ENCODE measurements around the gene FUT3.
"Not testable (repeated sequence)": the region's sequence is repeated elsewhere in the genome, so short reads cannot be mapped to it uniquely, and the experiment has no call there.

Gene FUT3

DNA sequence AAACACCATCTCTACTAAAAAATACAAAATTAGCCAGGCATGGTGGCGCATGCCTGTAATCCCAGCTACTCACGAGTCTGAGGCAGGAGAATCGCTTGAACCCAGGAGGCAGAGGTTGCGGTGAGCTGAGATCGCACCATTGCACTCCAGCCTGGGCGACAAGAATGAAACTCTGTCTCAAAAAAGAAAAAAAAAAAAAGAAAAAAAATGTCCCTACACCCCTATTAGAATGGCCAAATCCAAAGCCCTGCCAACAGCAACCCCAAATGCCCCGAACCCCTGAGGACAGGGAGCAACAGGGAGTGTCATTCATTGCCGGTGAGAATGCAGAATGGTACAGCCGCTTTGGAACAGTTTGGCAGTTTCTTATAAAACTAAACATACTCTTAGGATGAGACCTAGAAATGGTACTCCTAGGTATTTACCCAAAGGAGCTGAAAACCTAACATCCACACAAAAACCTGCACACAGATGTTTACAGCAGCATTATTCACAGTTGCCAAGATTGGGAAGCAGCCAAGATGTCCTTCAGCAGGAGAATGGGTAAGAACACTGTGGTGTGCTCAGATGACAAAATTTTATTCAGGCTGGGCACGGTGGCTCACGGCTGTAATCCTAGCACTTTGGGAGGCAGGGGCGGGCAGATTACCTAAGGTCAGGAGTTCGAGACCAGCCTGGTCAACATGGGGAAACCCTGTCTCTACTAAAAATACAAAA lies 32.1 kb upstream of the FUT3 start:
- DNase-seq; intact Hi-C loops (cut with DNase I): not testable (repeated sequence)

DNA sequence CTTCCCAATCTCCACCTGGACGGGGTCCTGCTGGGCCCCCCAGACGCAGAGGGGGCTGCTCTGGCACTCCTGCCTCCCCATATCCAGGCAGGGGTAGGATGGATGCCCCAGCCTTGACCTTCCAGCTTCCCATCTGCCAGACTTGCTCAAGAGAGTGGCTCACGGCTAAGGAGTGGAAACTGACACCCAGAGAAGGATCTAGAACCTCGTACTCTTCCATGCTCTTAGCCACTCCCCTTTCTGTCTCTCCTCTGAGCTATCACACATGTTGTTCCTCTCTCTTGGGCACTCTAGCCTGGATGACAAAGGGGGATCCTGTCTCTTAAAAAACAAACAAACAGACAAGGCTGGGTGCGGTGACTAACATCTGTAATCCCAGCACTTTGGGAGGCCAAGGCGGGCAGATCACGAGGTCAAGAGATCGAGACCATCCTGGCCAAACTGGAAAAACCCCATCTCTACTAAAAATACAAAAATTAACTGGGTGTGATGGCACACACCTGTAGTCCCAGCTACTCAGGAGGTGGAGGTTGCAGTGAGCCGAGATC lies 31.2 kb upstream of the FUT3 start:
- no peak for DNase-seq
- intact Hi-C loops (cut with DNase I) = no loop called here

DNA sequence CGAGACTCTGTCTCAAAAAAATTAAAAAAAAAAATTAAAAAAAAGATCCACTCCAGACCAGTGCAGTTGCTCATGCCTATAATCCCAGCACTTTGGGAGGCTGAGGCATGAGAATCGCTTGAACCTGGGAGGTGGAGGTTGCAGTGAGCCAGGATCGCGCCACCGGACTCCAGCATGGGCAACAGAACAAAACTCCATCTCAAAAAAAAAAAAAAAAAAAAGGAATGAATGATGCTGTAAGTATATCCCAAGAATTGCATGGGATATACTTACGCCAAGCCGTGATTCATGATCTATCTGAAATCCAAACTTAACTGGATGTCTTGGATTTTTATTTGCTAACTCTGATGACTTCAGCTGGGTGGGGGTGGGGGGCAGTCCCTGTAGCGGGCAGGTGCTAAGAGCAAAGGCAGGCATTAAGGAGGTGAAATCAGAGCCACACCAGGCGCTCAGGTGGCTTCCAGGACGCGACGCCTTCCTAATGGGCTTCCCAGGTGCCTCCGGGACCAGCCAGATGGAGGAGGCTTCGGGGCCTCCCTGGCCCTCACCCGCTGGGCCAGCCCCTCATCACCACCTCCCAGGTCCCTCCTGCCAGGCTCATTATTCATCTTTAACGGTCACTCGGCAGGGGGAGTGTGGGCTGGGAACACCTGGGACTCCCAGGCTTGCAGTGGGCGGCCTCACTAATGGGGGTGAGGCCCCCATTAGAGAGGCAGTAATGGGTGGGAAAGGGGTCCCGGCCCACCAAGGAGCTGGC lies 30.5 kb upstream of the FUT3 start:
- intact Hi-C loops (cut with DNase I) = no loop called here

DNA sequence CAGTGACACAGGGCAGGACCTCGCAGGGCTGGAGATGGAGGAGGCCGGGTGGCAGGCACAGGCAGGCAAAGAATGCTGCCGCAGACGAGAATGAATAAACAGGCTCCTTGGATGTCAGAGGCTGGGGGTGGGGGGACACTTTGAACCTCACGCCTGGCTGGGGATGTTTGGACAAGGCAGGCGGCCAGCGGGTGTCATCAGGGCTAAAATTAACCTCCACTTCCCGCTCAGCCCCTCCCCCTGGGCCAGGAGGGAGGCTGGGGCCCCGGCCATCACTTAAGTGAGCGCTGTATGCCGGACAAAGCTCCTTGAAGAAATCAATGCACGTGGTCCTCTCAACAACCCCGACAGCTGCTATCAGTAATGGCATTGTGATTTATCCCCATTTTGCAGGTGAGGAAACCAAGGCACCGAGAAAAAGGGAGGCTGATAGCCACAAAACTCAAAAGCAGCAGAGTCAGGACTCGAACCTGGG lies 29.4 kb upstream of the FUT3 start:
- DNase-seq = peak in 15 of 42 donors; percentile 10 to 49 (median 30)

More for the DNA sequence above, 30.5 kb upstream of the FUT3 start:
- no peak for DNase-seq

DNA sequence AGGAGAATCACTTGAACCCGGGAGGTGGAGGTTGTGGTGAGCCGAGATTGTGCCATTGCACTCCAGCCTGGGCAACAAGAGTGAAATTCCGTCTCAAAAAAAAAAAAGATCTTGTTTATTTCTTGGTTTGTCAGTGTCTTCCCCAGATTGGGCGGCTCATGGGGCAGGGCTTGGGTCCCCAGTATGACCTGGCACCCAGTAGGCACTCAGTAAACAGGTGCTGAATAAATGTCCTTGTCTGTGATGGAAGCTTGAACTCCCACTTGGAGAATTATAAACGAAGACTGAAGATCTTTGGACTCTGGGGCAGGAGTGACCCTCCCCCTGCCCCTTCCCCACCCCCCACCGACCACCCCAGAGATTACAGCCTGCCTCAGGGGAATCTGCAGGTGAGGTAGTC lies 28.9 kb upstream of the FUT3 start:
- no peak for DNase-seq
- intact Hi-C loops (cut with DNase I) = no loop called here

More for the DNA sequence above, 29.4 kb upstream of the FUT3 start:
- intact Hi-C loops (cut with DNase I) = no loop called here

DNA sequence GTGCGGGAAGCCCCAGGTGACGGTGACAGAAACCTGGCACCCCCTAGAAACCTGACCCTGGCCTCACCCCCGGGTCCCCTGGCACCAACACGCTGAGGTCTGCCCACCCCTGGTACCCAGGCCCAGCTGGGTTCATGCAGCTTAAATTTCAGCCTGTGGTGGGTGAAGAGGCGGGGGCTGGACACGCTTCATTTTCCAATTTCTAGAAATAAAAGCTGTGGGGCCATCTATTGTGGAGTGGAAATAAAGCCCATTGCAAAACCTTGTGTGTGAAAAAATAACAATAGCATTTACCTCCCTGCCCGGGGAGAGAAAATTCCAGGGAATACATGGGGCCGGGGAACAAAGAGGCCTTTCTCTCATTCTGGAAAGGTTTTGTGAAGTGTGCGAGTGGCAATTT lies 26.6 kb upstream of the FUT3 start:
- intact Hi-C loops (cut with DNase I) = no loop called here
- DNase-seq = no peak

DNA sequence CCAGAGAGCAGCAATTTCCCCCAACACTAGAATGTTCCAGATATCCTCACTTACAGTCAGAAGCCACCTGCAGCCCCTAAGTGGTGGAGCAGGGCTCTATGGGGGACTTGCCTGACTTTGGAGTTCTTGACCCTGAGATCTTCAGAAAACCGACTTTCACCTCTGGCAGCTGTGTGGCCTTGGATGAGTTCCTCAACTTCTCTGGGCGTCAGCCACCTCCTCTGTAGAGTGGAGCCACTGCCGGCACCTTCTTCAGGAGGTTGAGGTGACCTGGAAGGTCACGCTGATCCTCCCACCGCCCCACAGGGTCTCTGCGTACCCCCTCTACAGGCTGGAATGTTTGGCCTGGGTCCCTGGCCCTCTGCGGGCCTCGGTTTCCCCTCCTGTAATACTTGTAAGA lies 26.2 kb upstream of the FUT3 start:
- no peak for DNase-seq
- intact Hi-C loops (cut with DNase I) = no loop called here

DNA sequence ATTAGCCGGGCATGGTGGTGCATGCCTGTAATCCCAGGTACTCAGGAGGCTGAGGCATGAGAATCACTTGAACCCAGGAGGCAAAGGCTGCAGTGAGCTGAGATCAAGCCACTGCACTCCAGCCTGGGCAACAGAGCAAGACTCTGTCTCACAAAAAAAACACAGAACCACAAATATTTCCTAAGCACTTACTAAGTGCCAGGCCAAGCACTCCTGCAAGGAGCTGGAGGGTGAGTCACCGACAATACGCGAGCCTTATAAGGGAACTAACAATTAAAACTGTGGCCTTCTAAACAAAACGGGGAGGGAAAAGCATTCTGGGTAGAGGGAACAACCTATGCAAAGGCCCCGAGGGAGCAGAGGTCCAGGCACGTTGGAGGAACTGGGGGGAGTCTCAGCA lies 23.2 kb upstream of the FUT3 start:
- DNase-seq; intact Hi-C loops (cut with DNase I): not testable (repeated sequence)

GRCh38 chr19:5873617-5874199 lies 22.5 kb upstream of the FUT3 start:
- intact Hi-C loops (cut with DNase I) = no loop called here
- no peak for DNase-seq

- intact Hi-C loops (cut with DNase I) = no loop called here
- no peak for DNase-seq
These were observed 19.7 kb upstream of the FUT3 start for GRCh38 chr19:5870986-5871394.

DNA sequence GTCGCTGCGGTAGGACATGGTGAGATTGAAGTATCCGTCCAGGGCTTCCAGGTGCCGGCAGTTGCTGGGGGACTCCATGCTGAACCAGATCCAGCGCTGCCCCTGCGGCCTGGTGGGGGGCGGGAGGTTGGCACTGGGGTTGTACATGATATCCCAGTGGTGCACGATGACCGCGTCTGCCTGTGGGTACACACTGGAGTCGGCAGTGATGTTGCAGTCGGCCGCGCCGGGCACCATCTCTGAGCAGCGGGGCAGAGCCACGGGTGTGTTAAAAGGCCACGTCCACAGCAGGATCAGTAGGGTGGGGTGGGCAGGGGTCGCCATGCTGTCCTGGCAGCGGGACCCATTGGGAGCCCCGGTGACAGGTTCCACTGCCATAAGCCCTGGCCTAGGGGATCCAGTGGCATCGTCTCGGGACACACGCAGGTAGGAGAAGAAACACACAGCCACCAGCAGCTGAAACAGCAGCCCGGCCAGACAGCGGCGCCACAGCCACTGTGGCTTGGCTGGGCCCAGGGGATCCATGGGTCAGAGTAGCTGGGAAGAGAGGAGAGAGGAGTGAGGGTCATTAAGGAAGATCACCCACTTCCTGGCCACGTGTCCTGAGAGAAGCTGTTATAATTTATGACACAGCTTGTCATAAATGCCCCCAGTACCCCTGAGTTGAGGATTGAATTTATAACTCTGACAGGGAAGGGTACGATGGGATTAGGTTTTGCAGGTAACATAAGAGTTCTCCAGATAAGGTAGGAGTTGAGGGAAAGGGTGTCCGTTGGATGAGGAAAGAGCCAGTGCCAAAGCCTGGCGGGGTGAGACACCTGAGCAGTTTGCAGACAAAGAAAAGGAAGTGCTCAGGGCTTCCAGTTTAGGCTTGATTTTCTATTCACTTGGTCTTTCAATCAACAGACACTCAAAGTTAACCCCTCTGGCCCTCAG lies 16.2 kb upstream of the FUT3 start:
- no peak for DNase-seq
- intact Hi-C loops (cut with DNase I) = no loop called here

GRCh38 chr19:5865772-5866171 lies 14.5 kb upstream of the FUT3 start:
- intact Hi-C loops (cut with DNase I) = no loop called here
- no peak for DNase-seq

GRCh38 chr19:5864725-5865486 lies 13.7 kb upstream of the FUT3 start:
- intact Hi-C loops (cut with DNase I) = no loop called here
- no peak for DNase-seq

- intact Hi-C loops (cut with DNase I) = no loop called here
- no peak for DNase-seq
These were observed 12.9 kb upstream of the FUT3 start for GRCh38 chr19:5864013-5864720.

- intact Hi-C loops (cut with DNase I) = no loop called here
- no peak for DNase-seq
These were observed 11.9 kb upstream of the FUT3 start for GRCh38 chr19:5863030-5863665.

DNA sequence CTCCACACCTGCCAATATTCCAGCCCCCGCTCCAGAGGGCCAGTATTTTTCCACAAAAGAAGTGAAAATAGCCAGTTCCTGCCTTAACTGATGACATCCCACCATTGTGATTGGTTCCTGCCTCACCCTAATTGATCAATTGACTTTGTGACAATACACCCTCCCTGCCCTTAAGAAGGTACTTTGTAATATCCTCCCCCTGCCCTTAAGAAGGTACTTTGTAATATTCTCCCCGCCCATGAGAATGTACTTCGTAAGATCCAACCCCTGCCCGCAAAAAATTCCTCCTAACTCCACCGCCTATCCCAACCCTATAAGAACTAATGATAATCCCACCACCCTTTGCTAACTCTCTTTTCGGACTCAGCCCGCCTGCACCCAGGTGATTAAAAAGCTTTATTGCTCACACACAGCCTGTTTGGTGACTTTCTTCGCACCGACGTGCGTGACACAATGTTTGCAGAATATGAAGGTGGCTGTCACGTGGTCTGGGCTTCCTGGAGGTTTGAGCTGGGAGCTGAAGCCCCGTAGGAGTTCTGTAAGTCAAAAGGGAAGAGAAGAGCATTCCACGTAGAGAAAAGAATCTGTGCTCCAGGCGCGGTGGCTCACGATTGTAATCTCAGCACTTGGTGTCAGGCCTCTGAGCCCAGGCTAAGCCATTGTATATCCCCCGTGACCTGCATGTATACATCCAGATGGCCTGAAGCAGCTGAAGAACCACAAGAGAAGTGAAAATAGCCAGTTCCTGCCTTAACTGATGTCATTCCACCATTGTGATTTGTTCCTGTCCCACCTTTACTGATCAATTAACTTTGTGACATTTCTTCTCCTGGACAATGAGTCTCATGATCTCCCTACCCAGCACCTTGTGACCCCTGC lies 6.2 kb upstream of the FUT3 start:
- intact Hi-C loops (cut with DNase I) = no loop called here
- DNase-seq = peak in 2 of 42 donors; percentile 10 to 44
